Measurements from ENCODE around the gene OPTC. TPM values are rescaled to one million over a fixed set of nuclear protein-coding genes. Genes with fewer than 3 reads are reported as not detected.

OPTC gene
- polyA plus RNA-seq, 3 donors: not detected

- no peak for DNase-seq (ENCODE audit: extremely low read depth in 1 of 11, low read depth in 9 of 11, low spot score in 4 of 11)
Measured at GRCh38 chr1:203547147-203547546, 53.2 kb downstream of the OPTC start.

DNA sequence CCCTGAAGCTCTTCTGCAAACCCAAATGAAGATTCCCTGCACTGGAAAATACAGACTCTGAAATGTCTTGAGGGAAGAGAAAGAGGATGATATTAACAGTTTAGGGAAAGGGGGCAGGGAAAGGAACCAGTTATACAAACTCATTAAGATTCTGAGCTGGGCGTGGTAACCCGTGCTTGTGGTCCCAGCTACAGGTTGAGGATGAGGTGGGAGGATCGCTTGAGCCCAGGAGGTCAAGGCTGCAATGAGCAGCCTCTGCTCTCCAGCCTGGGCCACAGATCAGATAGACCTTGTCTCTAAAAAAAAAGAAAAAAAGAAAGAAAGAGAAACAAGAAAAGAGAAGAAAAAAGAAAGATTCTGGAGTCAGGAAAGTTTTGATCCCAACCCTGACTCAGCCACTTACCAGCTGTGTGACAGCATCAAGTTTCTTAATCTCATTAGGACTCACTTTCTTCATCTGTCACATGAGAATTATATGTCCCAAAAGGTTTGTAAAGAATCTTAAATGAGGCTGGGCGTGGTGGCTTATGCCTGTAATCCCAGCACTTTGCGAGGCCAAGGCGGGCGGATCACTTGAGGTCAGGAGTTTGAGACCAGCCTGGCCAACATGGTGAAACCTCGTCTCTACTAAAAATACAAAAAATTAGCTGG lies 53.9 kb downstream of the OPTC start:
- DNase-seq (ENCODE audit: extremely low read depth in 1 of 11, low read depth in 9 of 11, low spot score in 4 of 11): no peak

- DNase-seq (ENCODE audit: extremely low read depth in 1 of 11, low read depth in 9 of 11, low spot score in 4 of 11): no peak
Measured at GRCh38 chr1:203548892-203549291, 54.9 kb downstream of the OPTC start.

DNA sequence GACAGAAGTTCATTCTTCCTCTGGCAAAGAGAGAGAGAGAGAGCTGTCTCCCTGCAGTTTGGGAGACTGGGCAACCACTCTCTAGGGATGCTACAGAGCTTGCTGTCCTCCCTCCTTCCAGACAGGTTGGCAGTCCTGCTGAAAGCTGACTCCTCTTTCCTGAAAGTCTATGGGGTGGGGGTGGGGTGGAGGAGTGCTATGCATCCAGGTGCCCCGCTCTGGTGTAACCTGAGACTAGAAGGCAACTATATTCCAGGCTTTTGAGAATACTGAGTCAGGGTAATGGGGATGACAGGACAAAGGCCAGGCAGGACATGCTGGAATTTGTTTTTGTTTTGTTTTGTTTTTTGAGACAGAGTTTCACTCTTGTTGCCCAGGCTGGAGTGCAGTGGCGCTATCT lies 55.4 kb downstream of the OPTC start:
- no peak for DNase-seq (ENCODE audit: extremely low read depth in 1 of 11, low read depth in 9 of 11, low spot score in 4 of 11)

DNA sequence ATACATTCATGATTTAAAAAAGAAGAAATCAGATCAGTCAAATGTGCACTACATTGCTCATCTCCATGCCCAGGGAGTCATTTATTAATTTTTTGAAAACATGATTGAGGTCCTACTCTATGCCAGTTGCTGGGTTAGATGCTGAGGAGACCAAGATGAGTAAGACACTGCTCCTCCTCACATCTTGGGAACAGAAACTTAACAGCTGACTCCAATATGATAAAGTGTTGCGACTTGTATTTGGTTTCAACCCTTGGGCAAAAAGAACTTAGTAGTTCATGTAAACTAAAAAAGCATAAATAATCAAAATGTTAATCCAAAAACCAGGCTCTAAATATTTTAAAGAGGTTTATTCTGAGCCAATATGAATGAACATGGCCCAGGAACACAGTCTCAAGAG lies 56.9 kb downstream of the OPTC start:
- DNase-seq (ENCODE audit: extremely low read depth in 1 of 11, low read depth in 9 of 11, low spot score in 4 of 11): no peak

DNA sequence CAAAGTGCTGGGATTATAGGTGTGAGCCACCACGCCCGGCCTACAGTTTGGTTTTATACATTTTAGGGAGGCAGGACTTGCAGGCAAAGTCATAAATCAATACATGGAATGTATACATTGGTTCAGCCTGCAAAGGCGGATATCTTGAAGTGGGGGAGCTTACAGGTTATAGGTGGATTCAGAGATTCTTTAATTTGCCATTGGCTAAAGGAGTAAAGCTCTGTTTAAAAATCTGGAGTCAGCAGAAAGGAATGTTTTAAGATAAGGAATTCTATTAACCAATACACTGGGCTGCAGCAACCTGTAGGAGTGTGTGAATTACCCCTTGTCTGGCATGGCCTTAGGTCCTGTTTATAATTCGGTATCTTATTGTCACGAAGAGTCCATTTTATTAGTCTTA lies 57.6 kb downstream of the OPTC start:
- DNase-seq (ENCODE audit: extremely low read depth in 1 of 11, low read depth in 9 of 11, low spot score in 4 of 11): no peak

- no peak for DNase-seq (ENCODE audit: extremely low read depth in 1 of 11, low read depth in 9 of 11, low spot score in 4 of 11)
Measured at GRCh38 chr1:203553496-203553895, 59.5 kb downstream of the OPTC start.

DNA sequence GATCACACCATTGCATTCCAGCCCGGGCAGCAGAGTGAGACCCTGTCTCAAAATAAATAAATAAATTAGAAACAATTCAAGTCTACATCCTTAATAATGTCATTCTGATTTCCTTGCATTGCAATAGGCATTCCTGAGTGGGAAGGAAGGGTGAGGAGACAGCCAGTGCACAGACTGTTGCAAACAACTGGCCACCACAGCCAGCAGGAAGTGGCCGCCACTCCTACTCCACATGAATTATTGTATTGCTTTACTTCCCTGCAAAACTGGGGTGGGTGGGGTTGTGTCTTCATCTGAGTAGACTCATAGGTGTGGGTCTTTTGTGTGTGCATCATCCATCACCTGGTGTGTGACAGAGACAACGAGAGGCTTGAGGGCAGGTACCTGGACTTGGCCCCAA lies 60.1 kb downstream of the OPTC start:
- no peak for DNase-seq (ENCODE audit: extremely low read depth in 1 of 11, low read depth in 9 of 11, low spot score in 4 of 11)

GRCh38 chr1:203555076-203555475 lies 61.1 kb downstream of the OPTC start:
- no peak for DNase-seq (ENCODE audit: extremely low read depth in 1 of 11, low read depth in 9 of 11, low spot score in 4 of 11)

DNA sequence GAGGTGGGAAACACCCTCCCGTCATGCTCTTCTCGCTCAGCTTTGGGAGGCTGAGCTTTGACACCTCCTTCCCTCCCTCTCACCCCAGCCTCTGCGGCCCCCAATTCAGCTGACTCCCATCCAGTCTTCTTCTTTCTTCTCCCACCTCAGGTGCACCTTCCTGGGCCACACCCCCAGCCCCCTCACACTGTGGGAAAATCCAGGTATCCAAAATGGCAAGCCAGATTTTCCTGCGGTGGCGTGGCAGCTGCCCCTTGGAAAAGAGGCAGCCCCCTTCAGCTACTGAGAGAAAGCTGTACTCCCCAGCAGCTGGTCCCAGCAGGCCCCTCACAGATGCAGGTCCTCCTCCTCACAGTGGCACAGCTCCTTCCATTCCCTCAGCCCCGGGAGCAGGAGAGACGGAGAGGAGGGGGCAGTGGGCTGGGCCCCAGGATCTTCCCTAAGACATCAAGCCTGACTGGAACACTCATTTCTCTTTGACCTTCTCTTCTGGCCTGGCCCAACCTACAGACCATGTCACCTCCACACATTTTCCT lies 61.6 kb downstream of the OPTC start:
- DNase-seq (ENCODE audit: extremely low read depth in 1 of 11, low read depth in 9 of 11, low spot score in 4 of 11): no peak

DNA sequence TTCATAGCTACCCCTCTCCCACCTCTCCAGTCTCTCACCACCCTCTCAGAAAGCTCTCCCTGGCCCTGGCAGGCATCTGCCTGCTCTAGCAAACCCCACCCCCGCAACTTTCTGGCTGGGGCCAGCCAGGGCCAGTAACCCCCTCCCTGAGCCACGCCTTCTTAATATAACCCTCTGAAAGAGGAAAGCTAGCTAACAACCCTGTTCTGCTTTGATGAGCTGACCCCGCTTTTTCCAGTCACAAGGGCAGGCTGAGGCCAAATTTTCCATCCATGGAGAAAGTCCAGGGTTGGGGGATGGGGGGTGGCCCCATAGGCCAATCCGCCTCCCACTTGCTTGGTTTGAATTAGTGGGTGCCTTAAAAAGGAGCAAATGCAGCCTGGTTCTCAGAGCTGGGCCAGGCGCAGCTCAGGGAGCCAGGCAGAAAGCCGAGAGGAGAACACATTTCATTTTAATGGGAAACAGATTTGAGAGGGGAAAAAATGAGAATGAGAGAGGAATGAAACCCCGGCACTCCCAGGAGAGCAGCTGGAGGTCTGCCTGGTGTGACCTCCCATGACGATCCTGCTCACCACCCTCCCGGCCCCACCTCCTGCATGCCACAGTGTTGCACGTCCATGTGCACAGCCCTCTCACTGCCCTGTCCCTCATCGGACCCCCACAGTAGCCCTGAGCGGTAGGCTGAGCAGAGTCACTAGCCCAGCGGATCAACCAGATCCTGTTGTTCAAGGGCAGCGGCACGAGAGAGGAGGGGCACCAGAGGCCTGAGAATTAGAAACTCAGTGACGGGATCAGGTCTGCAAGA lies 62.3 kb downstream of the OPTC start:
- peak in 5 of 11 donors; percentile 22 to 64 (median 40) for DNase-seq (ENCODE audit: extremely low read depth in 1 of 11, low read depth in 9 of 11, low spot score in 4 of 11)

GRCh38 chr1:203557390-203557789 lies 63.4 kb downstream of the OPTC start:
- DNase-seq (ENCODE audit: extremely low read depth in 1 of 11, low read depth in 9 of 11, low spot score in 4 of 11): no peak

GRCh38 chr1:203558064-203558760 lies 64.3 kb downstream of the OPTC start:
- DNase-seq (ENCODE audit: extremely low read depth in 1 of 11, low read depth in 9 of 11, low spot score in 4 of 11): no peak

Other genes with a start within 250 kb of the OPTC start
- 100 to 1,000 TPM in 2 of 3 donors, 10 to 100 TPM in 1; 88.7 to 152 (median 116) TPM for gene BTG2, start 188.6 kb upstream of the OPTC start, polyA plus RNA-seq (ENCODE audit: insufficient read length in 3 of 3)
- gene FMOD, start 143.0 kb upstream of the OPTC start, polyA plus RNA-seq (ENCODE audit: insufficient read length in 3 of 3): 10 to 100 TPM; 40.0 to 49.9 (median 42.4) TPM
- gene PRELP, start 18.3 kb upstream of the OPTC start, polyA plus RNA-seq (ENCODE audit: insufficient read length in 3 of 3): 1 to 10 TPM; 2.6 to 4.4 (median 3.3) TPM
- 10 to 100 TPM; 66.5 to 67.7 (median 67.4) TPM for gene ATP2B4, start 132.7 kb downstream of the OPTC start, polyA plus RNA-seq (ENCODE audit: insufficient read length in 3 of 3)

Measured in renal cortex interstitium (tissue), 11 donors.